Neural cell (in vitro differentiated cells): ENCODE measurements around the gene PRKCE. TPM values are rescaled to one million over a fixed set of nuclear protein-coding genes. Genes with fewer than 3 reads are reported as not detected.

Source experiments
- H2AFZ ChIP-seq: fragments of 200-600, 300-800 bp; sonication (generic), shearing (Covaris generic); 2 replicates; pipeline ENCODE4 v1.6.0; 2014; ENCODE audit warnings: low read depth, mild to moderate bottlenecking, antibody characterized with exemption, low read length, moderate library complexity
- H3F3A ChIP-seq: fragments of 200-600 bp; shearing (Covaris generic); 2 replicates; pipeline ENCODE4 v1.6.1; 2016; ENCODE audit warnings: mild to moderate bottlenecking, moderate library complexity, mixed read lengths, antibody characterized with exemption, low read length; ENCODE audit not compliant: insufficient read depth, poor library complexity, severe bottlenecking
- H3K27ac ChIP-seq: fragments of 200-600, 300-800 bp; sonication (generic), shearing (Covaris generic); 2 replicates; pipeline ENCODE4 v1.5.1; 2014; ENCODE audit warnings: mild to moderate bottlenecking, low read length, moderate library complexity
- H3K27me3 ChIP-seq: fragments of 300-800, 200-600 bp; sonication (generic), shearing (Covaris generic); 2 replicates; pipeline ENCODE4 v1.6.0; 2014; ENCODE audit warnings: mild to moderate bottlenecking, low read depth, low read length, moderate library complexity; ENCODE audit not compliant: insufficient read depth
- H3K36me3 ChIP-seq: fragments of 300-800, 200-600 bp; sonication (generic), shearing (Covaris generic); 2 replicates; pipeline ENCODE4 v1.5.1; 2014; ENCODE audit warnings: mild to moderate bottlenecking, antibody characterized with exemption, low read length, moderate library complexity; ENCODE audit not compliant: insufficient read depth
- H3K4me2 ChIP-seq: fragments of 300-800, 200-600 bp; sonication (generic), shearing (Covaris generic); 2 replicates; pipeline ENCODE4 v1.6.0; 2014; ENCODE audit warnings: mild to moderate bottlenecking, low read length
- H3K4me3 ChIP-seq: fragments of 300-800, 200-600 bp; sonication (generic), shearing (Covaris generic); 2 replicates; pipeline ENCODE4 v1.5.1; 2014; ENCODE audit warnings: mild to moderate bottlenecking, low read length, moderate library complexity
- H3K79me2 ChIP-seq: fragments of 200-600 bp; shearing (Covaris generic); replicated peaks from 2 replicates; pipeline ENCODE4 v1.6.0; 2014; ENCODE audit warnings: mild to moderate bottlenecking, low read length, moderate library complexity; ENCODE audit not compliant: insufficient read depth
- H3K9ac ChIP-seq: fragments of 300-800, 200-600 bp; sonication (generic), shearing (Covaris generic); 2 replicates; pipeline ENCODE4 v1.6.1; 2016; ENCODE audit warnings: mild to moderate bottlenecking, low read length, mixed read lengths
- H3K9me2 ChIP-seq: fragments of 200-600 bp; shearing (Covaris generic); 2 replicates; pipeline ENCODE4 v1.6.1; 2016; ENCODE audit warnings: mild to moderate bottlenecking, low read length, mixed read lengths; ENCODE audit not compliant: insufficient read depth
- H3K9me3 ChIP-seq: fragments of 200-600, 300-800 bp; sonication (generic), shearing (Covaris generic); 2 replicates; pipeline ENCODE4 v1.6.1; 2016; ENCODE audit warnings: mild to moderate bottlenecking, mixed run types, low read length, moderate library complexity, mixed read lengths
- H4K20me1 ChIP-seq: fragments of 200-600 bp; shearing (Covaris generic); 2 replicates; pipeline ENCODE4 v1.6.1; 2016; ENCODE audit warnings: mild to moderate bottlenecking, mixed run types; ENCODE audit not compliant: insufficient read depth
- EP300 ChIP-seq: fragments of 450-650 bp; conservative IDR thresholded peaks from 2 replicates; pipeline ENCODE4 v1.6.1; 2014; ENCODE audit warnings: antibody characterized with exemption, mild to moderate bottlenecking, moderate library complexity; ENCODE audit not compliant: poor library complexity, severe bottlenecking
- EZH2 ChIP-seq: fragments of 200-600, 300-800 bp; shearing (Covaris generic), sonication (generic); IDR thresholded peaks from 2 replicates; pipeline ENCODE4 v1.6.1; 2014; ENCODE audit warnings: antibody characterized with exemption, low read length, borderline replicate concordance, mild to moderate bottlenecking; ENCODE audit not compliant: insufficient read depth, poor library complexity, severe bottlenecking
- MXI1 ChIP-seq: fragments of 450-650 bp; conservative IDR thresholded peaks from 2 replicates; pipeline ENCODE4 v1.6.1; 2014; ENCODE audit warnings: antibody characterized with exemption, mild to moderate bottlenecking; ENCODE audit not compliant: poor library complexity, severe bottlenecking
- POLR2AphosphoS5 ChIP-seq: IDR thresholded peaks from 2 replicates; pipeline ENCODE4 v1.6.1; 2012
- RAD21 ChIP-seq: fragments of 450-650 bp; conservative IDR thresholded peaks from 2 replicates; pipeline ENCODE4 v1.6.1; 2014; ENCODE audit warnings: antibody characterized with exemption, mild to moderate bottlenecking, moderate library complexity
- SMC3 ChIP-seq: fragments of 450-650 bp; conservative IDR thresholded peaks from 2 replicates; pipeline ENCODE4 v1.6.1; 2014; ENCODE audit warnings: antibody characterized with exemption, mild to moderate bottlenecking, moderate library complexity; ENCODE audit not compliant: poor library complexity
- TAF1 ChIP-seq: IDR thresholded peaks from 2 replicates; pipeline ENCODE4 v1.6.1; 2012; ENCODE audit warnings: low read depth
- polyA plus RNA-seq: library from polyadenylated mRNA; depleted of rRNA; stranded (reverse); fragments of >200 nt; gene quantifications from 2 replicates; pipeline ENCODE4 v1.2.3, GENCODE V29; 2014
- TF ChIP-seq, protein P1 (sequence below): fragments of 450-650 bp; IDR thresholded peaks from 2 replicates; pipeline ENCODE4 v1.5.1; 2014; ENCODE audit warnings: antibody characterized with exemption, mild to moderate bottlenecking, moderate library complexity; ENCODE audit not compliant: poor library complexity, severe bottlenecking
- TF ChIP-seq, protein P2 (sequence below): IDR thresholded peaks from 2 replicates; pipeline ENCODE4 v1.6.1; 2012; ENCODE audit warnings: borderline replicate concordance

Gene PRKCE
- polyA plus RNA-seq, 1 donor from 2014 or later = 5.4 TPM

DNA sequence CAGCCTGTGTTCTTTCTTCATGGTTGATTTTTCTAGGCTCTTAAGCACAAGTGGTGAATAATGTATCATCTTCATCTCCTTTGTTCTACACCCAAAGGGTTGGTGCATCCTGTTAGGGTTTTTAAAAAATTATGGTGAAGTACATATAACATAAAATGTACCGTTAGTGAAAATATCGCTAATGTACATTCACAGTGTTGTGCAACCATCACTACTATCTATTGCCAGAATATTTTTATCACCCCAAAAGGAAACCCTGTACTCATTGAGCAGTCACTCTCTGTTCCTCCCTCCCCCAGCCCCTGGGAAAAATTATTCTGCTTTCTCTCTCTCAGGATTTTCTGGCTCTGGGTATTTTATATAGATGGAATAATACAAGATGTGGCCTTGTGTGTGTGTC, 98.5 kb downstream of the PRKCE start:
- Histone ChIP-seq H3K27me3 (no peaks in the 10 kb centered on the region), H3K9me2 (no peaks in the 10 kb centered on the region), H3K79me2 (no peaks in the 10 kb centered on the region), H4K20me1 (no peaks in the 10 kb centered on the region), H3K4me2 (no peak overlapping the region), H3K36me3 (no peaks in the 10 kb centered on the region), H3F3A (no peaks in the 10 kb centered on the region), H3K9ac (no peak overlapping the region), H3K4me3 (no peak overlapping the region), H3K9me3 (peaks cover 3% of the 10 kb centered on the region), H3K27ac (no peak overlapping the region), H2AFZ (no peak overlapping the region)
- TF ChIP-seq, protein P1, sequence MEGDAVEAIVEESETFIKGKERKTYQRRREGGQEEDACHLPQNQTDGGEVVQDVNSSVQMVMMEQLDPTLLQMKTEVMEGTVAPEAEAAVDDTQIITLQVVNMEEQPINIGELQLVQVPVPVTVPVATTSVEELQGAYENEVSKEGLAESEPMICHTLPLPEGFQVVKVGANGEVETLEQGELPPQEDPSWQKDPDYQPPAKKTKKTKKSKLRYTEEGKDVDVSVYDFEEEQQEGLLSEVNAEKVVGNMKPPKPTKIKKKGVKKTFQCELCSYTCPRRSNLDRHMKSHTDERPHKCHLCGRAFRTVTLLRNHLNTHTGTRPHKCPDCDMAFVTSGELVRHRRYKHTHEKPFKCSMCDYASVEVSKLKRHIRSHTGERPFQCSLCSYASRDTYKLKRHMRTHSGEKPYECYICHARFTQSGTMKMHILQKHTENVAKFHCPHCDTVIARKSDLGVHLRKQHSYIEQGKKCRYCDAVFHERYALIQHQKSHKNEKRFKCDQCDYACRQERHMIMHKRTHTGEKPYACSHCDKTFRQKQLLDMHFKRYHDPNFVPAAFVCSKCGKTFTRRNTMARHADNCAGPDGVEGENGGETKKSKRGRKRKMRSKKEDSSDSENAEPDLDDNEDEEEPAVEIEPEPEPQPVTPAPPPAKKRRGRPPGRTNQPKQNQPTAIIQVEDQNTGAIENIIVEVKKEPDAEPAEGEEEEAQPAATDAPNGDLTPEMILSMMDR = no peak
- no peak for TF ChIP-seq TAF1
- TF ChIP-seq, protein P2, sequence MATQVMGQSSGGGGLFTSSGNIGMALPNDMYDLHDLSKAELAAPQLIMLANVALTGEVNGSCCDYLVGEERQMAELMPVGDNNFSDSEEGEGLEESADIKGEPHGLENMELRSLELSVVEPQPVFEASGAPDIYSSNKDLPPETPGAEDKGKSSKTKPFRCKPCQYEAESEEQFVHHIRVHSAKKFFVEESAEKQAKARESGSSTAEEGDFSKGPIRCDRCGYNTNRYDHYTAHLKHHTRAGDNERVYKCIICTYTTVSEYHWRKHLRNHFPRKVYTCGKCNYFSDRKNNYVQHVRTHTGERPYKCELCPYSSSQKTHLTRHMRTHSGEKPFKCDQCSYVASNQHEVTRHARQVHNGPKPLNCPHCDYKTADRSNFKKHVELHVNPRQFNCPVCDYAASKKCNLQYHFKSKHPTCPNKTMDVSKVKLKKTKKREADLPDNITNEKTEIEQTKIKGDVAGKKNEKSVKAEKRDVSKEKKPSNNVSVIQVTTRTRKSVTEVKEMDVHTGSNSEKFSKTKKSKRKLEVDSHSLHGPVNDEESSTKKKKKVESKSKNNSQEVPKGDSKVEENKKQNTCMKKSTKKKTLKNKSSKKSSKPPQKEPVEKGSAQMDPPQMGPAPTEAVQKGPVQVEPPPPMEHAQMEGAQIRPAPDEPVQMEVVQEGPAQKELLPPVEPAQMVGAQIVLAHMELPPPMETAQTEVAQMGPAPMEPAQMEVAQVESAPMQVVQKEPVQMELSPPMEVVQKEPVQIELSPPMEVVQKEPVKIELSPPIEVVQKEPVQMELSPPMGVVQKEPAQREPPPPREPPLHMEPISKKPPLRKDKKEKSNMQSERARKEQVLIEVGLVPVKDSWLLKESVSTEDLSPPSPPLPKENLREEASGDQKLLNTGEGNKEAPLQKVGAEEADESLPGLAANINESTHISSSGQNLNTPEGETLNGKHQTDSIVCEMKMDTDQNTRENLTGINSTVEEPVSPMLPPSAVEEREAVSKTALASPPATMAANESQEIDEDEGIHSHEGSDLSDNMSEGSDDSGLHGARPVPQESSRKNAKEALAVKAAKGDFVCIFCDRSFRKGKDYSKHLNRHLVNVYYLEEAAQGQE = no peak
- TF ChIP-seq POLR2AphosphoS5 = no peak
- no peak for TF ChIP-seq EP300
- TF ChIP-seq EZH2 = no peak
- TF ChIP-seq RAD21 = no peak
- TF ChIP-seq MXI1 = no peak
- no peak for TF ChIP-seq SMC3

DNA sequence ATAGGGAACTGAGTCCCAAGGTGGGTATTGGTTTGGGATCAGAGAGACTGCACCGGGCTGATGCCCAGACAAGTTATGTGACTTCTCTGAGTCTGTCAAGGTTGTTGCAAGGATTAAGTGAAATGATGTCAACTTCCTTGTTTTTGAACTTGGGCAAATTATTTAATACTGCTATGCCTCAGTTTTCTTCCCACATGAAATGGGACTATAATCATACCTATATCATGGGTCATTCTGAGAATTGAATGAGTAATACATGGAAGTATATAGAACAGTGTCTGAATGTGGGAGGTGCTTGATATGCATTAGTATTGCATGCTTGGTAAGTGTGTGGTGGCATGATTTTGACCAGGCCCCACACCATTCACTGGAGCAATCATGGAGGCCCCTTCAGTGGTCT, 99.0 kb downstream of the PRKCE start:
- Histone ChIP-seq H3K9me2 (no peaks in the 10 kb centered on the region), H3K27me3 (no peaks in the 10 kb centered on the region), H3F3A (no peaks in the 10 kb centered on the region), H3K4me3 (no peak overlapping the region), H3K9ac (no peak overlapping the region), H3K79me2 (no peaks in the 10 kb centered on the region), H2AFZ (no peak overlapping the region), H3K9me3 (peaks cover 3% of the 10 kb centered on the region), H3K4me2 (no peak overlapping the region), H4K20me1 (no peaks in the 10 kb centered on the region), H3K27ac (no peak overlapping the region), H3K36me3 (no peaks in the 10 kb centered on the region)
- TF ChIP-seq MXI1 (no peak), EP300 (no peak), RAD21 (no peak), EZH2 (no peak), SMC3 (no peak), TAF1 (no peak), POLR2AphosphoS5 (no peak)
- TF ChIP-seq, protein P2 = no peak
- TF ChIP-seq, protein P1 = no peak
